Adrenal gland (tissue), 5 donors: ENCODE results near the gene REC8.

Experiments used
- POLR2A ChIP-seq, 2 donors: fragments of 450-650 bp; IDR thresholded peaks; one replicate each; pipeline ENCODE4 v1.6.1; 2017; ENCODE audit warnings: antibody characterized with exemption in 2 of 2, mild to moderate bottlenecking in 2 of 2, moderate library complexity in 1 of 2
- TF ChIP-seq, protein P1 (sequence below), 6 experiments: fragments of 450-650 bp in 4 of 6; fragments of 200-600 bp in 2 of 6; sonication (generic) in 1 of 6; IDR thresholded peaks; 1 replicate in 5 of 6; 2 replicates in 1 of 6; pipeline versions ENCODE4 v1.5.1 to v1.8.0; 2016 to 2021; ENCODE audit warnings: antibody characterized with exemption in 6 of 6, mild to moderate bottlenecking in 2 of 6, moderate library complexity in 1 of 6
- donor health status: DM: no; HTN: no; CAD: no.

DNA sequence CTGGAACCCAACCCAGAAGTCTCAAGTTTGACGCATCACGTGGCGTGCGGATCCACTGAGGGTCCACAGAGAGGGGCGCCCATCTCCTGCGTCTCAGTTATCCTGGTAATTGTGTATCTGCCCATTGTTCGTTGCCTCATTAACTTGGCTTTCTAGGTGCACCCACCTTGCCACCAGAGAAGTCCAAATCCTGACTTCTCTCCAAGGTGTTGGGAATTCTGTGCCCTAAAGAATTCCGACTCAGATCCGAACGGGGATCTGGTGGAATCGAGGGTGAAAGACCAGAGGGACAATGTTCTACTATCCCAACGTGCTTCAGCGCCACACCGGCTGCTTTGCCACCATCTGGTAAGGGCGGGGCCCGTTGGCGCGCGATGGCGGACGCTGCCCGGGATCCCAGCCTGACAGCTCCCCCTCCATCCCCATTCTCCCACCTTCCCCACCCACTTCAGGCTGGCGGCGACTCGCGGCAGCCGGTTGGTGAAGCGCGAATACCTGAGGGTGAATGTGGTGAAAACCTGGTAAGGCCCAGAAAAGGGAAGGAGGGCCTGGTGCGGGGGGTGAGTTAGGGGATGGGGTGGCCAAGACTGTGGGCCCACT is 481 bp downstream of the REC8 start:
- TF ChIP-seq, protein P1, sequence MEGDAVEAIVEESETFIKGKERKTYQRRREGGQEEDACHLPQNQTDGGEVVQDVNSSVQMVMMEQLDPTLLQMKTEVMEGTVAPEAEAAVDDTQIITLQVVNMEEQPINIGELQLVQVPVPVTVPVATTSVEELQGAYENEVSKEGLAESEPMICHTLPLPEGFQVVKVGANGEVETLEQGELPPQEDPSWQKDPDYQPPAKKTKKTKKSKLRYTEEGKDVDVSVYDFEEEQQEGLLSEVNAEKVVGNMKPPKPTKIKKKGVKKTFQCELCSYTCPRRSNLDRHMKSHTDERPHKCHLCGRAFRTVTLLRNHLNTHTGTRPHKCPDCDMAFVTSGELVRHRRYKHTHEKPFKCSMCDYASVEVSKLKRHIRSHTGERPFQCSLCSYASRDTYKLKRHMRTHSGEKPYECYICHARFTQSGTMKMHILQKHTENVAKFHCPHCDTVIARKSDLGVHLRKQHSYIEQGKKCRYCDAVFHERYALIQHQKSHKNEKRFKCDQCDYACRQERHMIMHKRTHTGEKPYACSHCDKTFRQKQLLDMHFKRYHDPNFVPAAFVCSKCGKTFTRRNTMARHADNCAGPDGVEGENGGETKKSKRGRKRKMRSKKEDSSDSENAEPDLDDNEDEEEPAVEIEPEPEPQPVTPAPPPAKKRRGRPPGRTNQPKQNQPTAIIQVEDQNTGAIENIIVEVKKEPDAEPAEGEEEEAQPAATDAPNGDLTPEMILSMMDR (IDR thresholded peaks at IDR 0.05): no peak
- TF ChIP-seq POLR2A (IDR thresholded peaks at IDR 0.05): no peak
